Activated CD4-positive, alpha-beta memory T cell treated with anti-CD3 and anti-CD28 coated beads for 36 hours (primary cell): ENCODE data around the gene CKAP2L. TPM values are rescaled to one million over a fixed set of nuclear protein-coding genes. Genes with fewer than 3 reads are reported as not detected.

Experiments used
- CTCF ChIA-PET: fragments of 350-600 bp; sonication (Branson Sonifier 250); formaldehyde crosslinking; loops from one replicate; lab custom pipeline; 2021; ENCODE audit warnings: antibody characterized with exemption, inconsistent platforms; lab: Charles Lee
- POLR2A ChIA-PET: fragments of 350-600 bp; sonication (Branson Sonifier 250); formaldehyde crosslinking; loops from one replicate; lab custom pipeline; 2021; ENCODE audit warnings: antibody characterized with exemption; lab: Charles Lee
- DNase-seq: peaks from one replicate; pipeline ENCODE4 v3.0.0-alpha.2; 2020
- H3K27ac Mint-ChIP-seq: one replicate; pipeline ENCODE4 v1.8.0; 2021; ENCODE audit warnings: mixed read lengths
- H3K27me3 Mint-ChIP-seq: one replicate; pipeline ENCODE4 v1.8.0; 2021; ENCODE audit warnings: mixed read lengths
- H3K36me3 Mint-ChIP-seq: one replicate; pipeline ENCODE4 v1.8.0; 2021; ENCODE audit warnings: mixed read lengths
- H3K4me1 Mint-ChIP-seq: one replicate; pipeline ENCODE4 v1.8.0; 2021; ENCODE audit warnings: low read depth, mixed read lengths
- H3K4me3 Mint-ChIP-seq: one replicate; pipeline ENCODE4 v1.8.0; 2021; ENCODE audit warnings: mild to moderate bottlenecking, mixed read lengths
- H3K9me3 Mint-ChIP-seq: one replicate; pipeline ENCODE4 v1.8.0; 2021; ENCODE audit warnings: mixed read lengths
- intact Hi-C: fragments of 100-400 bp; cut with micrococcal nuclease; formaldehyde crosslinking; loops from one replicate; pipeline ENCODE4 v1.15.1; 2023
- total RNA-seq, 2 experiments: library from RNA; stranded (reverse); gene quantifications; one replicate each; pipeline ENCODE4 v1.2.3, GENCODE V29; 2021

Gene CKAP2L
- total RNA-seq, 2 experiments from 2014 or later, result 42.1 to 46.1 TPM

DNA sequence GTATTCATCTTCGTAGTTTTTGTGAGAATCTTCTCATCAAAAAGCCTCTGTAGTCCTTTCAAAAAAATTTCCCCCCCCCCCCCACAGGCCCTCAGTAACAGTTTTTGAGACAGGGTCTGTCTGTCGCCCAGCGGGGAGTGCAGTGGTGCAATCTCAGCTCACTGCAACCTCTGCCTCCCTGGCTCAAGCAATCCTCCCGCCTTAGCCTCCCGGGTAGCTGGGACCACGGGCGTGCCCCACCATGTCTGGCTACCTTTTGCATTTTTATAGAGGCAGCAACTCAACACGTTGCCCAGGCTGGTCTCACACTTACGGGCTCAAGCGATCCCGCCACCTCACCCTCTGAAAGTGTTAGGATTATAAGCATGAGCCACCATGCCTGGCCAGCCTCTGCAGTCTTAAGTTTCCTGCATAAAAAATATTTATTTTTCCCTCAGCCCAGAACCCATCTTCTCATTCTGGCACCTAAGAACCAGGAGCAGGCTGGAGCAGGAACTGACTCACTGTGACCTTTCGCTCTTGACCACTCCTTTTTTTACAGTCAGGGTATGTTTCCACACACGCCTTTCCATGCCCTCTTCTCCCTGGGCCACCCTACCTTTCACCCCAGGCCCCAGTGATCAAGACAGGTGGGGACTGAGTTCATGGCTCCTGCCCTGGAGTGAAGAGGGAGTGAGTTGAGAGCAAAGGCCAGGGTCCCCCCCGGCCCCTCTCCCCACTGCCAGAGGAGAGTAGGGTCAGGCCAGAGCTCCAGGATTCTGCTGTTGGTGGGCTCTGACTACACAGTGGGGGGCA, 76.1 kb downstream of the CKAP2L start:
- POLR2A ChIA-PET, result no interaction called here

DNA sequence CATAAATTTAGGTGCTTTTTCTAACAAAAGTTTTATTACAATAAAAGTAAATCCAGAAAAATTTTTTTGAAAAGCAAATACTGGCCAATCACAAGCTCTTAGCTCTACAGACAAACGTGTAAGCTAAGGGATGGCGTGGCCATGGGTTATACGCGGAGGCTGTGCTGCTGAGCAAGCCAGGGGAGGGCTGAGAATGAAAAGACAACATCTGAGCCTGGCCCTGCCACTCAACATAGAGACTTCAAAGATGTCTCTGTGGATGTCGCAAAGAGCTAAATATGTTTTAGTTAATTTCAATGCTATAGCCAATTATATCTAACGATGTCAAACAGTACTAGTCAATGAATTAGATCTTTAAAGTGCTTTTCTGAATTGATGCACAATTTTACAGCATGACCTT, 76.9 kb downstream of the CKAP2L start:
- CTCF ChIA-PET, result interaction anchor here (0.6 to 2.9 kb wide), 7 partner anchors 34 to 198 kb away, joined by 3 to 13 read pairs (median 3); no protein-coding TSS in a partner anchor
- POLR2A ChIA-PET, result no interaction called here
- intact Hi-C loops, result no loop called here
- H3K4me3 Mint-ChIP-seq, result no peak overlapping the region
- no peak overlapping the region for H3K27ac Mint-ChIP-seq
- H3K36me3 Mint-ChIP-seq, result no peaks in the 10 kb centered on the region
- H3K27me3 Mint-ChIP-seq, result no peaks in the 10 kb centered on the region
- peaks cover 27% of the 10 kb centered on the region for H3K4me1 Mint-ChIP-seq
- no peaks in the 10 kb centered on the region for H3K9me3 Mint-ChIP-seq
- DNase-seq, result no peak

More for the DNA sequence above, 76.1 kb downstream of the CKAP2L start:
- Mint-ChIP-seq H3K9me3 (no peaks in the 10 kb centered on the region), H3K36me3 (no peaks in the 10 kb centered on the region), H3K27me3 (no peaks in the 10 kb centered on the region), H3K27ac (no peak overlapping the region), H3K4me3 (no peak overlapping the region), H3K4me1 (peaks cover 35% of the 10 kb centered on the region)
- intact Hi-C loops, result no loop called here
- CTCF ChIA-PET, result interaction anchor here (0.6 to 1.4 kb wide), 3 partner anchors 33 to 88 kb away, joined by 3 read pairs; no protein-coding TSS in a partner anchor
- no peak for DNase-seq

Other genes starting within 250 kb of the CKAP2L start
- 10 to 100 TPM; 50.7 to 55.3 TPM for gene POLR1B, start 222.1 kb downstream of the CKAP2L start, total RNA-seq
- 10 to 100 TPM; 39.3 to 41.4 TPM for gene CHCHD5, start 180.0 kb downstream of the CKAP2L start, total RNA-seq
- 10 to 100 TPM; 88.8 to 91.3 TPM for gene SLC20A1, start 118.7 kb downstream of the CKAP2L start, total RNA-seq
- not detected for gene NT5DC4, start 43.6 kb downstream of the CKAP2L start, total RNA-seq
- gene IL1A, start 19.9 kb upstream of the CKAP2L start, total RNA-seq, result 10 to 100 TPM; 15.7 to 16.4 TPM
- under 1 TPM in 1 of 2 experiments, not detected in 1; 0.44 TPM for gene IL1B, start 72.2 kb upstream of the CKAP2L start, total RNA-seq
- gene IL37, start 146.6 kb upstream of the CKAP2L start, total RNA-seq, result not detected
- not detected for gene IL36G, start 213.4 kb upstream of the CKAP2L start, total RNA-seq
- not detected for gene IL36A, start 240.8 kb upstream of the CKAP2L start, total RNA-seq